ENCODE data around the gene CTNNBL1.

Gene CTNNBL1

DNA sequence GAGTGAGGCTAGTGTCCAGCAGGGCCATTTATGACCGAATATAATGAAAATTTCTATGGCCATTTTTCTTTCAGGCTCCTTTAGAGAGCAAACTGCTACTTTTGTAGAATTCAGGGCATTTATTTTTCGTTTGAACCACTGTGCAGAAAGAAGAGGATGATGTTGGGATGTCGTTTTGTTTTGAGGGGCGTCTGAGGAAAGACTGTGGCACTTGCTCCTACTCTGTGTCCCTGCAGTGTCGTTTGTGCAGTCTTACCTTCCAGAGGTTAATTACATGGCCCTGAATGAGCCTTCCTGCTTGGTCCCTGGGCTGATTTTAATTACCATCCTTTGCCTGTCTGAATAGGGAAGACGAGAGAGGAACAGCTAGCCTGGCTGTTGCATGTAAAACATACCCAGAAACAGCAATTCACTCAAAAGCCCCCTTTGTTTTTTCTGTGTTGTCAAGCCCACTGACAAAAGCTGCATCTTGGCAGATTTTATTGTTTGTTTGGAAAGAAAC lies 65.3 kb downstream of the CTNNBL1 start:
- no peak overlapping the region for H3K27ac ChIP-seq (ENCODE audit: low read length, poor library complexity, severe bottlenecking)
- no peak overlapping the region for H2BK12ac ChIP-seq (ENCODE audit: low read length in 2 of 2)
- H3K4me3 ChIP-seq (ENCODE audit: insufficient read depth in 1 of 2, low read depth in 1 of 2, low read length in 2 of 2): no peak overlapping the region
- no peak overlapping the region for H3K23ac ChIP-seq (ENCODE audit: low read length in 2 of 2)
- no peak overlapping the region for H2BK120ac ChIP-seq (ENCODE audit: low read depth, low read length)
- H2AFZ ChIP-seq (ENCODE audit: low read depth, low read length): no peak overlapping the region
- no peak overlapping the region for H3K4me2 ChIP-seq (ENCODE audit: low read length, poor library complexity, severe bottlenecking)
- H2BK15ac ChIP-seq (ENCODE audit: low read depth, poor library complexity, severe bottlenecking): no peak overlapping the region
- DNase-seq: no peak
- no peaks in the 10 kb centered on the region for H3K9me3 ChIP-seq (ENCODE audit: control insufficient read depth, low read length)
- H3K4me1 ChIP-seq (ENCODE audit: control insufficient read depth, insufficient read depth, low read depth, low read length): peaks cover 1% of the 10 kb centered on the region
- peaks cover 13% of the 10 kb centered on the region for H3K79me1 ChIP-seq (replicated peaks; ENCODE audit: low read length, poor library complexity, severe bottlenecking)
- no peak overlapping the region for H2AK5ac ChIP-seq (ENCODE audit: low read length, severe bottlenecking)
- no peak overlapping the region for H4K8ac ChIP-seq (ENCODE audit: low read length)
- H3K18ac ChIP-seq (ENCODE audit: low read depth in 1 of 2, low read length in 2 of 2): no peak overlapping the region
- no peaks in the 10 kb centered on the region for H3K27me3 ChIP-seq (ENCODE audit: control insufficient read depth in 1 of 2, insufficient read depth in 1 of 2, low read length in 2 of 2)
- H3K36me3 ChIP-seq (ENCODE audit: control insufficient read depth in 1 of 2, insufficient read depth in 2 of 2, low read depth in 1 of 2, low read length in 2 of 2): peaks cover 9 to 53% of the 10 kb centered on the region in 2 experiments
- no peak overlapping the region for H3K4ac ChIP-seq (ENCODE audit: low read depth in 1 of 2, low read length in 2 of 2)
- H3K14ac ChIP-seq (ENCODE audit: low read length in 2 of 2): no peak overlapping the region
- WGBS: 81% methylated on average over 5 of the region's 6 CpGs
- no peak overlapping the region for H2BK5ac ChIP-seq (ENCODE audit: low read depth, low read length, poor library complexity, severe bottlenecking)
- no peak overlapping the region for H3K9ac ChIP-seq (ENCODE audit: low read length)
- no peak overlapping the region for H4K91ac ChIP-seq (ENCODE audit: low read length)

DNA sequence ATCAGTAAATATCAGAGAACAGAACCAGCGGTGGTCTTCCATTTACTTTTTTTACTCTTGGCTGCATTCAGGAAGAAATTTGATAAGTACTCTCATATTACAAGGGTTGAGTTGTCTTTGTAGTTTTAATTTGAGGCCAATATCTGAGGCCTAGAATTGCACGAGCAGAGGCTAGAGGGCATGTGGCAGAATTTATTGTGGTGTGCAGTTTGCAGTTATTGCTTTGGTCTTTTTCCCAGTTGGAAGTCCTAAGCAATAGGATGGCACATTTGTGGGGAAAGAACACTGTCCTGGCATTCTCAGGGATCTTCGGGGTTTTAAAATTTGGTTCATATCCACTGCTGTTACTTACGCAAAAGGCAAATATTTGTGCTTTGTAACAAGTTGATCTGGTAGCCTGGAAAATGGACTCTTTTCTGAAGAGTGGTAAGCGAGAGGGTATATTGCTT lies 66.0 kb downstream of the CTNNBL1 start:
- H2BK12ac ChIP-seq (ENCODE audit: low read length in 2 of 2): no peak overlapping the region
- no peak for DNase-seq

DNA sequence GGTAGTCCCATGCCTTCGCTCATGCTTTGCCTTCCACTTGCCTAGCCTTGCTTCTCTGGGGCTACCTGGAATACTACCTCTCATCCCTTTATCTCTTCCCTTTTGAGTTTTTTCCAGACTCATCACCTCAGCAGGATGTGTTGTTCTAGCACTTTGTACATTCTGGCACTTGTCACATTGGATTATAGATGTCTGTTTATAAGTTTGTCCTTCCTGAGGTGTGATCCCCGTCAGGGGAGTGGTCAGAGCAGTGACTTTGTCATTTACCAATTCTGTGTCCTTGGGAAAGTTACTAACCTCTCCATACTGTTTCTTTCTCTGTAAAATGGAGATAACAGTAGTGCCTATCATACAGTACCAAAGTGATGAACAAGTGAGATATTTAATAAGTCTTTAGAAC lies 66.5 kb downstream of the CTNNBL1 start:
- Histone ChIP-seq H3K4me1 (ENCODE audit: control insufficient read depth, insufficient read depth, low read depth, low read length) (peaks cover 1% of the 10 kb centered on the region), H2BK12ac (ENCODE audit: low read length in 2 of 2) (no peak overlapping the region), H3K4me3 (ENCODE audit: insufficient read depth in 1 of 2, low read depth in 1 of 2, low read length in 2 of 2) (no peak overlapping the region), H4K91ac (ENCODE audit: low read length) (no peak overlapping the region), H3K18ac (ENCODE audit: low read depth in 1 of 2, low read length in 2 of 2) (no peak overlapping the region), H3K4me2 (ENCODE audit: low read length, poor library complexity, severe bottlenecking) (no peak overlapping the region), H4K8ac (ENCODE audit: low read length) (no peak overlapping the region), H2BK5ac (ENCODE audit: low read depth, low read length, poor library complexity, severe bottlenecking) (no peak overlapping the region), H3K4ac (ENCODE audit: low read depth in 1 of 2, low read length in 2 of 2) (no peak overlapping the region), H2BK15ac (ENCODE audit: low read depth, poor library complexity, severe bottlenecking) (no peak overlapping the region), H3K9ac (ENCODE audit: low read length) (no peak overlapping the region), H3K36me3 (ENCODE audit: control insufficient read depth in 1 of 2, insufficient read depth in 2 of 2, low read depth in 1 of 2, low read length in 2 of 2) (peaks cover 9 to 60% of the 10 kb centered on the region in 2 experiments), H3K27me3 (ENCODE audit: control insufficient read depth in 1 of 2, insufficient read depth in 1 of 2, low read length in 2 of 2) (no peaks in the 10 kb centered on the region), H3K79me1 (replicated peaks; ENCODE audit: low read length, poor library complexity, severe bottlenecking) (peaks cover 14% of the 10 kb centered on the region), H2AK5ac (ENCODE audit: low read length, severe bottlenecking) (no peak overlapping the region), H2AFZ (ENCODE audit: low read depth, low read length) (no peak overlapping the region), H3K27ac (ENCODE audit: low read length, poor library complexity, severe bottlenecking) (no peak overlapping the region), H2BK120ac (ENCODE audit: low read depth, low read length) (no peak overlapping the region), H3K23ac (ENCODE audit: low read length in 2 of 2) (no peak overlapping the region), H3K14ac (ENCODE audit: low read length in 2 of 2) (no peak overlapping the region), H3K9me3 (ENCODE audit: control insufficient read depth, low read length) (no peaks in the 10 kb centered on the region)
- 98% methylated on average over 2 of the region's 2 CpGs for WGBS
- no peak for DNase-seq

More for the DNA sequence above, 66.0 kb downstream of the CTNNBL1 start:
- Histone ChIP-seq H3K9me3 (ENCODE audit: control insufficient read depth, low read length) (no peaks in the 10 kb centered on the region), H3K18ac (ENCODE audit: low read depth in 1 of 2, low read length in 2 of 2) (no peak overlapping the region), H3K36me3 (ENCODE audit: control insufficient read depth in 1 of 2, insufficient read depth in 2 of 2, low read depth in 1 of 2, low read length in 2 of 2) (peaks cover 9 to 54% of the 10 kb centered on the region in 2 experiments), H3K4ac (ENCODE audit: low read depth in 1 of 2, low read length in 2 of 2) (no peak overlapping the region), H3K9ac (ENCODE audit: low read length) (no peak overlapping the region), H3K23ac (ENCODE audit: low read length in 2 of 2) (no peak overlapping the region), H2BK15ac (ENCODE audit: low read depth, poor library complexity, severe bottlenecking) (no peak overlapping the region), H3K4me1 (ENCODE audit: control insufficient read depth, insufficient read depth, low read depth, low read length) (peaks cover 1% of the 10 kb centered on the region), H3K14ac (ENCODE audit: low read length in 2 of 2) (no peak overlapping the region), H3K4me3 (ENCODE audit: insufficient read depth in 1 of 2, low read depth in 1 of 2, low read length in 2 of 2) (no peak overlapping the region), H2BK120ac (ENCODE audit: low read depth, low read length) (no peak overlapping the region), H2AFZ (ENCODE audit: low read depth, low read length) (no peak overlapping the region), H4K91ac (ENCODE audit: low read length) (no peak overlapping the region), H4K8ac (ENCODE audit: low read length) (no peak overlapping the region), H2AK5ac (ENCODE audit: low read length, severe bottlenecking) (no peak overlapping the region), H3K27ac (ENCODE audit: low read length, poor library complexity, severe bottlenecking) (no peak overlapping the region), H3K27me3 (ENCODE audit: control insufficient read depth in 1 of 2, insufficient read depth in 1 of 2, low read length in 2 of 2) (no peaks in the 10 kb centered on the region), H3K79me1 (replicated peaks; ENCODE audit: low read length, poor library complexity, severe bottlenecking) (peaks cover 13% of the 10 kb centered on the region), H3K4me2 (ENCODE audit: low read length, poor library complexity, severe bottlenecking) (no peak overlapping the region), H2BK5ac (ENCODE audit: low read depth, low read length, poor library complexity, severe bottlenecking) (no peak overlapping the region)
- whole genome bisulfite sequencing: 94% methylated on average over 5 of the region's 5 CpGs

DNA sequence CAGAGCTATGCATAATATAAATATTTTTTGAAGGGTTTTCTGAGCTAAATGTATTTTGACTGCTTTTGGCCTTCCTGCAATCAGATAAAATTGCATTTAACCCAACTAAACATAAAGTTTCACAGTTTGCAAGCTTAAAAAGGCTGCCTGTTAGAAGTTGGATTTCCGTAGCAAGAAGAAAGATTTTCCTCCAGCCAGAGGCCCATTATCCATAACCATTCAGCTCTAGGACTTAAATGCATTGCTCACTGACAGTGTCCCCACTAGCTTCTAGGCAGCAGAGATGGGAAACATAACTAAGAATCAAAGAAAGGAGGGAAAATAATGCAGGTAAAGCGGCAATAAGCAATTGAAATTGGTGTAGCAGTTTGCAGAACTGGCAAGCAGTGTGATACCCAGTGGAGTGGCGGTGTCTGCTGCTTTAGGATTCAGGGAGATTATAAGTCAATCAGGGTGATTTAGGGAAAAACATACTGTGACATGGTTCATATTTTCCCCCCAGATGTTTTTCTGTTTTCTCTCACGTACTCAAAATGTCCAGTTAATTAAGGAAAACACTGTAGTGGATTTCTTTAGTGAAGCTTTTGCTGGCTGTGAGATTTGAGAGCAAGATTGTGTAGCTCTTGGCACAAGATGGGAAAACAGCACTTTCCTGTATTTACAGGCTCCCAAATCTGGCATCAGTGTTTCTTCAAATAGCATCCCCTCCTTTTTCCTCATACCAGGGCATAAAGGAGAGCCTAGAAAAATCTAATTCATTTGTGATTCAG lies 69.1 kb downstream of the CTNNBL1 start:
- no peak overlapping the region for H3K4ac ChIP-seq (ENCODE audit: low read depth in 1 of 2, low read length in 2 of 2)
- DNase-seq: no peak
- H3K4me1 ChIP-seq (ENCODE audit: control insufficient read depth, insufficient read depth, low read depth, low read length): no peaks in the 10 kb centered on the region
- no peak overlapping the region for H3K4me3 ChIP-seq (ENCODE audit: insufficient read depth in 1 of 2, low read depth in 1 of 2, low read length in 2 of 2)
- H3K23ac ChIP-seq (ENCODE audit: low read length in 2 of 2): no peak overlapping the region
- no peak overlapping the region for H3K9ac ChIP-seq (ENCODE audit: low read length)
- H2BK5ac ChIP-seq (ENCODE audit: low read depth, low read length, poor library complexity, severe bottlenecking): no peak overlapping the region
- H4K91ac ChIP-seq (ENCODE audit: low read length): no peak overlapping the region
- 100% methylated on average over 3 of the region's 4 CpGs for WGBS
- H2AFZ ChIP-seq (ENCODE audit: low read depth, low read length): no peak overlapping the region
- no peak overlapping the region for H3K27ac ChIP-seq (ENCODE audit: low read length, poor library complexity, severe bottlenecking)
- H2AK5ac ChIP-seq (ENCODE audit: low read length, severe bottlenecking): no peak overlapping the region
- H3K27me3 ChIP-seq (ENCODE audit: control insufficient read depth in 1 of 2, insufficient read depth in 1 of 2, low read length in 2 of 2): no peaks in the 10 kb centered on the region
- peaks cover 4 to 58% of the 10 kb centered on the region in 2 experiments for H3K36me3 ChIP-seq (ENCODE audit: control insufficient read depth in 1 of 2, insufficient read depth in 2 of 2, low read depth in 1 of 2, low read length in 2 of 2)
- no peak overlapping the region for H4K8ac ChIP-seq (ENCODE audit: low read length)
- H3K18ac ChIP-seq (ENCODE audit: low read depth in 1 of 2, low read length in 2 of 2): no peak overlapping the region
- no peaks in the 10 kb centered on the region for H3K9me3 ChIP-seq (ENCODE audit: control insufficient read depth, low read length)
- H2BK120ac ChIP-seq (ENCODE audit: low read depth, low read length): no peak overlapping the region
- peaks cover 16% of the 10 kb centered on the region for H3K79me1 ChIP-seq (replicated peaks; ENCODE audit: low read length, poor library complexity, severe bottlenecking)
- no peak overlapping the region for H3K14ac ChIP-seq (ENCODE audit: low read length in 2 of 2)
- no peak overlapping the region for H2BK12ac ChIP-seq (ENCODE audit: low read length in 2 of 2)
- no peak overlapping the region for H3K4me2 ChIP-seq (ENCODE audit: low read length, poor library complexity, severe bottlenecking)
- no peak overlapping the region for H2BK15ac ChIP-seq (ENCODE audit: low read depth, poor library complexity, severe bottlenecking)

Data from mesenchymal stem cell (in vitro differentiated cells and primary cell).